ENCODE data around the gene IL22RA1. TPM values are rescaled to one million over a fixed set of nuclear protein-coding genes. Genes with fewer than 3 reads are reported as not detected.

The IL22RA1 gene
- total RNA-seq, 4 donors from 2014 or later = 16.6 to 36.4 (median 27.8) TPM

Other genes starting within 250 kb of the IL22RA1 start
- not detected for gene CNR2, start 229.8 kb downstream of the IL22RA1 start, total RNA-seq
- 100 to 1,000 TPM in 1 of 4 donors, 10 to 100 TPM in 3; 80.4 to 101 (median 87.9) TPM for gene PNRC2, start 183.3 kb downstream of the IL22RA1 start, total RNA-seq
- 100 to 1,000 TPM in 1 of 4 donors, 10 to 100 TPM in 3; 67.7 to 162 (median 74.2) TPM for gene SRSF10, start 162.8 kb downstream of the IL22RA1 start, total RNA-seq
- 1 to 10 TPM; 1.5 to 2.3 (median 2.1) TPM for gene MYOM3, start 31.0 kb downstream of the IL22RA1 start, total RNA-seq
- 10 to 100 TPM; 11.7 to 16.1 (median 14.0) TPM for gene IFNLR1, start 44.1 kb upstream of the IL22RA1 start, total RNA-seq
- gene GRHL3, start 176.2 kb upstream of the IL22RA1 start, total RNA-seq = 100 to 1,000 TPM in 3 of 4 donors, 10 to 100 TPM in 1; 93.6 to 154 (median 129) TPM